K562 (cell line): Measurements from ENCODE around the gene DNAJB2. TPM values are rescaled to one million over a fixed set of nuclear protein-coding genes. Genes with fewer than 3 reads are reported as not detected.
A peak's percentile ranks its signal among the peaks of the same experiment; 100 is the strongest.

Experiments used
- CTBP1 ChIP-seq: fragments of 450-650 bp; IDR thresholded peaks from 2 replicates; pipeline ENCODE4 v1.6.1; 2016; ENCODE audit warnings: borderline replicate concordance
- FOXA1 ChIP-seq: fragments of 450-650 bp; IDR thresholded peaks from 2 replicates; pipeline ENCODE4 v1.6.1; 2016; ENCODE audit warnings: mild to moderate bottlenecking, borderline replicate concordance
- IFI16 ChIP-seq: fragments of 250-450 bp; sonication (Bioruptor Pico); IDR thresholded peaks from 2 replicates; pipeline ENCODE4 v2.1.2; 2022; ENCODE audit warnings: mild to moderate bottlenecking, inconsistent platforms
- KLF1 ChIP-seq: fragments of 450-650 bp; IDR thresholded peaks from 2 replicates; pipeline ENCODE4 v1.6.1; 2016; ENCODE audit warnings: missing genetic modification characterization, missing compliant biosample characterization
- LEF1 ChIP-seq: fragments of 450-650 bp; IDR thresholded peaks from 2 replicates; pipeline ENCODE4 v1.6.1; 2016; ENCODE audit warnings: mild to moderate bottlenecking
- MTA2 ChIP-seq: fragments of 450-650 bp; IDR thresholded peaks from 2 replicates; pipeline ENCODE4 v1.6.1; 2016; ENCODE audit warnings: low read depth
- MYC ChIP-seq, 2 experiments: fragments of 250-450 bp in 1 of 2; sonication (Bioruptor Pico) in 1 of 2; IDR thresholded peaks; 2 replicates each; pipeline versions ENCODE4 v1.5.1 to v1.6.1; 2012 to 2021; ENCODE audit warnings: low read depth in 2 of 2, borderline replicate concordance in 1 of 2, improper control_type of control experiment in 1 of 2, low read length in 1 of 2, mild to moderate bottlenecking in 1 of 2, moderate library complexity in 1 of 2
- RNF219 ChIP-seq: fragments of 250-450 bp; sonication (Bioruptor Pico); IDR thresholded peaks from 2 replicates; pipeline ENCODE4 v1.5.0; 2022; ENCODE audit warnings: mild to moderate bottlenecking
- SAP30 ChIP-seq: fragments of 200-600 bp; sonication (generic); IDR thresholded peaks from 2 replicates; pipeline ENCODE4 v1.6.1; 2012; ENCODE audit warnings: borderline replicate concordance, low read depth, mild to moderate bottlenecking, moderate library complexity, low read length, control low read depth, inconsistent platforms; ENCODE audit not compliant: insufficient read depth, poor library complexity, severe bottlenecking
- TBP ChIP-seq: optimal IDR thresholded peaks from 2 replicates; pipeline ENCODE3; 2011; ENCODE audit warnings: low read depth, low read length, improper control_type of control experiment
- TFAP4 ChIP-seq: sonication (generic); formaldehyde crosslinking; IDR thresholded peaks from 2 replicates; pipeline ENCODE4 v1.8.0; 2022; ENCODE audit warnings: missing genetic modification reagents, mild to moderate bottlenecking, moderate library complexity, borderline replicate concordance
- ZBTB11 ChIP-seq, 3 experiments: fragments of 200-800 bp in 1 of 3; fragments of 250-450 bp in 1 of 3; fragments of 450-650 bp in 1 of 3; sonication (Bioruptor Pico) in 1 of 3; sonication (Bioruptor generic) in 1 of 3; formaldehyde crosslinking in 1 of 3; IDR thresholded peaks; 2 replicates each; pipeline versions ENCODE4 v1.6.1 to v1.8.0; 2016 to 2022; ENCODE audit warnings: mild to moderate bottlenecking in 2 of 3, missing genetic modification characterization in 2 of 3, missing compliant biosample characterization in 1 of 3, moderate library complexity in 1 of 3
- ZBTB43 ChIP-seq: sonication (generic); formaldehyde crosslinking; IDR thresholded peaks from 2 replicates; pipeline ENCODE4 v1.8.0; 2023; ENCODE audit warnings: mild to moderate bottlenecking, missing genetic modification reagents
- ZNF232 ChIP-seq: sonication (generic); formaldehyde crosslinking; IDR thresholded peaks from 2 replicates; pipeline ENCODE4 v1.8.0; 2022; ENCODE audit warnings: mild to moderate bottlenecking, missing genetic modification reagents
- ZNF274 ChIP-seq: IDR thresholded peaks from 2 replicates; pipeline ENCODE4 v1.6.1; 2011; ENCODE audit warnings: low read depth, mild to moderate bottlenecking, low read length, moderate library complexity, borderline replicate concordance
- ZNF740 ChIP-seq, 3 experiments: fragments of 200-800 bp in 1 of 3; sonication (Bioruptor generic) in 1 of 3; sonication (generic) in 1 of 3; formaldehyde crosslinking in 1 of 3; IDR thresholded peaks; 2 replicates each; pipeline versions ENCODE4 v1.6.1 to v1.8.0; 2016 to 2022; ENCODE audit warnings: mild to moderate bottlenecking in 2 of 3, missing compliant biosample characterization in 2 of 3, missing genetic modification characterization in 2 of 3, missing genetic modification reagents in 1 of 3
- ZNF77 ChIP-seq: fragments of 250-450 bp; sonication (Bioruptor Pico); IDR thresholded peaks from 2 replicates; pipeline ENCODE4 v1.5.0; 2020
- ZNF785 ChIP-seq: fragments of 250-450 bp; sonication (Bioruptor Pico); IDR thresholded peaks from 2 replicates; pipeline ENCODE4 v1.4.0; 2020; ENCODE audit warnings: mild to moderate bottlenecking
- polyA plus RNA-seq, 8 experiments: library from polyadenylated mRNA; depleted of rRNA in 4 of 8; stranded (reverse) in 5 of 8; unstranded in 3 of 8; fragments of >200 nt; fragmentation: Nextera tagmentation in 2 of 8; fragmentation: Illumina TruSeq in 1 of 8; extraction: Ambion mirVana in 2 of 8; extraction: Trizol in 1 of 8; gene quantifications; 2 replicates each; pipeline versions ENCODE4 v1.2.1 to v1.2.3, GENCODE V29; 2011 to 2014; ENCODE audit warnings: inconsistent platforms in 1 of 8, missing spikeins in 1 of 8
- total RNA-seq, 7 experiments: library from RNA; depleted of rRNA in 6 of 7; stranded (reverse); fragments of >200 nt in 6 of 7; fragmentation: Illumina TruSeq in 2 of 7; extraction: Trizol in 2 of 7; gene quantifications; 2 replicates each; pipeline versions ENCODE4 v1.2.1 to v1.2.3, GENCODE V29; 2011 to 2021; ENCODE audit warnings: low replicate concordance in 1 of 7

Gene DNAJB2
- total and polyA plus RNA-seq, 9 of the 15 experiments (the other 6 are each of a cell fraction or from before 2014, with no cell fraction given) = 0.08 to 3.0 (median 2.2) TPM; not detected in 1

GRCh38 chr2:219278655-219279150 lies 463 bp upstream of the DNAJB2 start (continued):
- TF ChIP-seq RNF219 (CRISPR knock-in tag) (no peak), ZNF232 (CRISPR knock-in tag) (no peak), IFI16 (CRISPR knock-in tag) (no peak), ZNF740 (CRISPR knock-in tag; IDR thresholded peaks at IDR 0.05) (no peak), ZNF740 (tag; IDR thresholded peaks at IDR 0.05) (no peak), ZBTB11 (CRISPR knock-in tag; IDR thresholded peaks at IDR 0.05) (no peak), TBP (no peak), MYC (IDR thresholded peaks at IDR 0.05; ENCODE audit: low read depth, low read length) (no peak; the same call in 1 of the 2 replicates), MYC (CRISPR knock-in tag; IDR thresholded peaks at IDR 0.05; ENCODE audit: borderline replicate concordance, low read depth) (no peak), ZNF274 (no peak), SAP30 (no peak), LEF1 (0 out of 2 replicates have a peak, but pooled peaks have one; percentile 11), MTA2 (no peak), ZNF77 (CRISPR knock-in tag) (no peak), KLF1 (tag) (no peak), FOXA1 (no peak), ZBTB43 (CRISPR knock-in tag) (no peak), CTBP1 (no peak), TFAP4 (CRISPR knock-in tag) (no peak), ZNF785 (CRISPR knock-in tag) (no peak)
